Upper lobe of left lung (tissue), 4 donors: ENCODE results near the gene SUN5.

ENCODE experiments used
- CTCF ChIP-seq, 6 experiments: fragments of 450-650 bp in 4 of 6; fragments of 200-600 bp in 2 of 6; sonication (generic) in 2 of 6; IDR thresholded peaks; one replicate each; pipeline ENCODE4 v1.5.1; 2016 to 2019; ENCODE audit warnings: antibody characterized with exemption in 6 of 6
- EP300 ChIP-seq, 4 donors: sonication (generic); formaldehyde crosslinking; IDR thresholded peaks; one replicate each; pipeline ENCODE4 v1.5.1; 2017; ENCODE audit warnings: antibody characterized with exemption in 4 of 4, control low read depth in 2 of 4
- POLR2A ChIP-seq, 4 donors: fragments of 450-650 bp; IDR thresholded peaks; one replicate each; pipeline ENCODE4 v1.5.1; 2016 to 2017; ENCODE audit warnings: antibody characterized with exemption in 4 of 4, mild to moderate bottlenecking in 2 of 4

- TF ChIP-seq CTCF (IDR thresholded peaks at IDR 0.05) = no peak
- TF ChIP-seq POLR2A (IDR thresholded peaks at IDR 0.05) = no peak
- TF ChIP-seq EP300 (IDR thresholded peaks at IDR 0.05) = no peak
These were observed 17.0 kb downstream of the SUN5 start for GRCh38 chr20:32987044-32987825.
